MM.1S (cell line): ENCODE data around the gene CHD6.

Experiments used
- EZH2phosphoT487 ChIP-seq: fragments of 300-600 bp; sonication (generic); IDR thresholded peaks from 2 replicates; pipeline ENCODE4 v1.6.1; 2018; ENCODE audit warnings: antibody characterized with exemption, low read length
- TF ChIP-seq, protein P1 (sequence below): fragments of 300-600 bp; sonication (generic); IDR thresholded peaks from 2 replicates; pipeline ENCODE4 v1.5.1; 2016; ENCODE audit warnings: antibody characterized with exemption, low read length, mixed read lengths

DNA sequence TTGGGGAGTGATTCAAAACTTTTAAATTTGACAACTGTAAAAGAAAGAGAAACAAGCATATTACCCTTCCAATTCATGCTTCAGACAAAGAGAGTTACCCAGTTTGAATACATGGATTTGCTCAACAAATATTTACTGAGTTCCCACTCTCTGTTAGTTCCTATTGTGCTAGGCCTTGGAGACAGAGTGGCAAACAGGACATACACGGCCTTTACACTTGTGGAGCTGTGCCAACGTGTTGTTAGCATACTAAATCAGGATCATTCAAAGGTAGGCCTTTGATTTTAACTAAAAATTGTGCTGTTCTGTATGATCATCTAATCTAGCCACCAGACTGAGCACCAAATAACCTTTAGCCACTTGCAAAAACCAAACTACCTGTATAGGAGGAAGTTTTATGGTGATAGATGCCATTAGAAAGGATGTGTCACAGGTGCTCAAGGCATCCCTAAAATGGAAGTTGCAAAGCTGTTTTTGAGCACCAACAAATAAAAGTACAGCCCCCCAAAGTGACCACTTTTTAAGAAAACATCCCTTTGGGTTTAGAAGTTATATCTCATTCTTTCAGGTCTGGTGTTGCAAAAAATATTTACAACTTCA, 84.5 kb downstream of the CHD6 start:
- TF ChIP-seq, protein P1, sequence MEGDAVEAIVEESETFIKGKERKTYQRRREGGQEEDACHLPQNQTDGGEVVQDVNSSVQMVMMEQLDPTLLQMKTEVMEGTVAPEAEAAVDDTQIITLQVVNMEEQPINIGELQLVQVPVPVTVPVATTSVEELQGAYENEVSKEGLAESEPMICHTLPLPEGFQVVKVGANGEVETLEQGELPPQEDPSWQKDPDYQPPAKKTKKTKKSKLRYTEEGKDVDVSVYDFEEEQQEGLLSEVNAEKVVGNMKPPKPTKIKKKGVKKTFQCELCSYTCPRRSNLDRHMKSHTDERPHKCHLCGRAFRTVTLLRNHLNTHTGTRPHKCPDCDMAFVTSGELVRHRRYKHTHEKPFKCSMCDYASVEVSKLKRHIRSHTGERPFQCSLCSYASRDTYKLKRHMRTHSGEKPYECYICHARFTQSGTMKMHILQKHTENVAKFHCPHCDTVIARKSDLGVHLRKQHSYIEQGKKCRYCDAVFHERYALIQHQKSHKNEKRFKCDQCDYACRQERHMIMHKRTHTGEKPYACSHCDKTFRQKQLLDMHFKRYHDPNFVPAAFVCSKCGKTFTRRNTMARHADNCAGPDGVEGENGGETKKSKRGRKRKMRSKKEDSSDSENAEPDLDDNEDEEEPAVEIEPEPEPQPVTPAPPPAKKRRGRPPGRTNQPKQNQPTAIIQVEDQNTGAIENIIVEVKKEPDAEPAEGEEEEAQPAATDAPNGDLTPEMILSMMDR = no peak
- no peak for TF ChIP-seq EZH2phosphoT487
